GM19438 (cell line): Measurements from ENCODE around the gene EFCAB12.
"Not testable (repeated sequence)": the region's sequence is repeated elsewhere in the genome, so short reads cannot be mapped to it uniquely, and the experiment has no call there.

Source experiments
- ATAC-seq: cut with Tn5 transposase; IDR thresholded peaks from one replicate; pipeline ENCODE4 v1.9.1; 2021; ENCODE audit warnings: low read depth; ENCODE audit not compliant: unreplicated experiment

Gene EFCAB12

DNA sequence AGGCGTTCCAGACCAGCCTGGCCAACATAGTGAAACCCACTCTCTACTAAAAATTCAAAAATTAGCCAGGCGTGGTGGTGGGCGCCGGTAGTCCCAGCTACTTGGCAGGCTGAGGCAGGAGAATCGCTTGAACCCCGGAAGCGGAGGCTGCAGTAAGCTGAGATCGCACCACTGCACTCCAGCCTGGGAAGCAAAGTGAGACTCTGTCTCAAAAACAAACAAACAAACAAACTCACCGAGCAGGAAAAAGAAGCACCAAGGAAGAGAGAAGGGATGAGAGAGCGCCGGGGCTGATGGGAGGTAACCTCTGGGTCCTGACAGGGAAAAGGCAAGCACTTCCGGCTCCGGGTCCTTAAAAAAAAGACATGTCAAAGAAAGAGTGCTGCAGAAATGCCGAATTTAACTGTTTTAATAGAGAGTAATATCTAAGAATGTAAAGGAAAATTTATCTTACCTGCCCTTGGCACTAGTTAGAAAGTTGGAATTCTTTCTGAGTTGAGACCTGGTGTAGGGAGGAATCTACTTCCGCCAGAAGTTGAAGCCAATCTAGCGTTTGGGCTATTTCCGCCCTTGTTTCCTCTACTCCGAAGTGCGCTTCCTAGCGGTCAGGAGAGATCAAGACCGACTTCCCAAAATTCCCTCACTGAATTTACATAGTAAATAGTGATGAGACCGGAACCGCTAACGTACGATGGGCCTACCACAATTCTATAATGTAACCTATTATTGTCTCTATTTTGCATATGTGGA is 29.1 kb downstream of the EFCAB12 start:
- ATAC-seq: peak; percentile 69

DNA sequence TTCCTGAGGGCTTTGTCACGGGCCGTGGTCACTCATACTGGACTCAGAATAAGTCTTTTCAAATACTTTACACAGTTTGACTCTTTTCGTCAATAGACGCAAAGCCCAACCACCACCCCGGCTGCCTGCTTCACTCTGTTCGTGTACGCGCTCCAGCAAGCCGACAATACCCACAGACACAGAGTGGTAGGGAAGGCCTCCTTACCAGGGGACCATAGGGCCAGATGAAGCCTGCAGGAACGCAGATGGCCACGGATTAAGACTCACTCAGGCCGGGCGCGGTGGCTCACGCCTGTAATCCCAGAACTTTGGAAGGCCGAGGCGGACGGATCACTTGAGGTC is 29.7 kb downstream of the EFCAB12 start:
- ATAC-seq: peak; percentile 16

DNA sequence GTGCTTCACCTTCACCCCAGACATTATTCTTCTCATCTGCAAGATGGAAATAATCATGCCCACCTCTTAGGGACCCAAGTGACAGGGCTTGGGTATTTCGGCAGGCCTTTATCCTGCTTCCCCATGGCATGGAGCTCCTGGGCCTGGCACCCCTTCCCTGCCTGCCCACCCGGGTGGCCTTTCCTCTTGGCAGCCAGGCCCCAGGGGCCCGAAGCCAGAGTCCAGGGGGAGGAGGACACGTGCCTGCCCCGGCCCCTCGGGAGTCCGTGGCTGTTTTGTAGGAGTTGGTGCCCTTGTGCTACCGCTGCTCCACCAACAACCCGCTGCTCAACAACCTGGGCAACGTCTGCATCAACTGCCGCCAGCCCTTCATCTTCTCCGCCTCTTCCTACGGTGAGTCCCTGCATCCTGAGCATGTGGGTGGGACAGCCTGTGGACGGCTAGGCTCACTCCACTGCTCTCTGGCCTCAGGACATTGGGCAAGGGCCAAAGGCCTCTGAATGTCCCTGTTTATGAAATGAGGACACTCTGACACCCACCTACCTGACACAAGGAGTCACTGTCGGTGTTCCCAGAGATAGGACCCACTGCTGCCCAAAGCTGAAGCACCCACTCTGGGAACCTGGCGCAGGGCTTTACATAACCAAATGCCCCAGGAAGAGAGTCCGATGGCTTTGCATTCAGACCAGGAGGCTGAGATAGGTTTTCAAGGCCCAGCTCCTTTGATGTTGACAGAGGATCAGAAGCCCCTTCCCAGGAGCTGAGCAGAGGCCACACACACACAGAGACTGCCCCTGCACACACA is 34.5 kb downstream of the EFCAB12 start:
- not testable (repeated sequence) for ATAC-seq

DNA sequence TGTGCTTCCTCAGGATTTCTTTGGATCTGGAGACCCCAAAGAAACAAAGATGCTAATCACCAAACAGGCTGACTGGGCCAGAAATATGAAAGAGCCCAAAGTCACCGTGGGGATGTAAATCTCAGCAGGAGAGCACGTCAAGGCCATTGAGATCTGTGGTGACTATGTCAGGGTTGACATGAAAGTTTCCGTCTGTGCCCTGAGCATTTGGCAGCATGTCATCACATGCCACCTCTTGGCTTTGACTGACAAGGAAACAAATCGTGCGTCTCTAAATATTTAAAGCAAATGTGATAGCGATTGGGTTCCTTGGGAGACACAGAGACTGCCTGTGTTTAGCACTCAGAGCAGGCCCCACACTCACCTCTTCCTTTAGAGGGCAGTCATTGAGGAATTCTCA is 35.2 kb downstream of the EFCAB12 start:
- no peak for ATAC-seq

DNA sequence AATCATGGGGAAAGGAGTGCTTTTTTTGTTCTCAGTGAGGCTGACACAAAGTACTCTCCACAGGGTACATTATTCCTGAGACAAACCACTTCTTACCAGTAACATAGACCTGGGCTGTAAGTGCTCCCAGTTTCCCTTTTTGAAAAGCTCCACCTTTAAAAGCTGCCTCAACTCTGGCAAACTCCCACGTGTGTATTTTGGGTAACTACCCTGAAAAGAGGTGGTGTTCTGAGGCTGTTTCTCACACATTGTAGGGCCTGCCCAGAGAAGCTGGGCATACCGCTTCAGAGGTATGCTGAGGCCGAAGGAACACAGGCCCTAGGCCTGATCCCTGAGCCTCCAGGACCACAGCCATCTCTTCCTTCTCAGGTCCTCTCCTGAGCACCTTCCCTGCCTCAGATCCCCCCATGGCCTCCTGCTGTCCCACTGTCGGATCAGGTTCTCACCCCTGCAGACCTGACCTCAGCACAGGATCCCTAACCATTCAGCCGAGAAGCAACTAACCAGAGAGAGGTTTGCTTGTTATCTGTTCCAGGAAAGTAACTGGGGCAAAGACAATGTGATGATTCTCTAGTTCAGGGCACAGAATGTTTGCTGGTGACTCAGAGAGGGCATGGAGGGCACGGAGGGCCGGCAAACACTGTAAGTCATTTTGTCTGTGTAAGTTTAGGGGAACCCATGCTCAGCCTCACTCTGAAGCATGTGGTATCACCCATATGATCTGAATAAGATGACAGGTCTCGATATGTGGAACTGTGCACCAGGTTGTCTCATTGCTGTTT is 36.1 kb downstream of the EFCAB12 start:
- ATAC-seq: not testable (repeated sequence)

DNA sequence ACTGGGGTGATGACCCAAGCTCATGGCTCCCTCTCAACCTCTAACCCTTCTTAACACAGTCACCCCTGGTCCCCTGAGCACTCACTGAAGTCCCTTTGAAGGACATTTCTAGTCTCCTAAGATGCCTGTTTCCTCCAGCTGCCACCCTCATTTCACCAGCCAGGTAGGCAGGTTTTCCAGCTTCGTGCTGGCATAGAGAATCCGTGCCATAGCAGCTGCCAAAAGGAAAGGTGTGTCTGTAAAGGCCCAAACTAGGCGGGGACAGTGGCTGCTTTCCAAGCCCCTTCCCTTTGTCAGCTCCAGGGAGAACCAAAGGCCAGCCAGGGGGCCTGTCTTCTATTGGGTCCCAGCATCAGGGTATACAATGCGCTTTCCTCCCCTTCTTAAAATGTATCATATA is 36.9 kb downstream of the EFCAB12 start:
- ATAC-seq: not testable (repeated sequence)

DNA sequence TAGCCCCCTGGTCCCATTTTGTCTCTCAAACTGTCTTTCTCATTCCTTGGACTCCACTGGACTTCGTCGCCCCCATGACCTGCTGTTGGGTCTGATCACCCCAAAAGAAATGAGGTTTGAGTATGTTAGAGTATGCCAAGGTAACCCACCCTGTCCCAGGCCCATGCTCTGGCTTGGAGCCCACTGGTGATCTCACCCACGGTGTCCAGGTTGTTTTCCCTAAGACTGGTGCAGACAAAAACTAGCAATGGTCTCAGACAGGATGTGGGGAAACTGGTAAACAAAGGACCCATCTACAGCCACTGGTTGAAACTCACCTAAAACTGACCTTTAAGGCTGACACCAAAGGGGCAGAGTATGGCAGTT is 38.9 kb downstream of the EFCAB12 start:
- no peak for ATAC-seq

DNA sequence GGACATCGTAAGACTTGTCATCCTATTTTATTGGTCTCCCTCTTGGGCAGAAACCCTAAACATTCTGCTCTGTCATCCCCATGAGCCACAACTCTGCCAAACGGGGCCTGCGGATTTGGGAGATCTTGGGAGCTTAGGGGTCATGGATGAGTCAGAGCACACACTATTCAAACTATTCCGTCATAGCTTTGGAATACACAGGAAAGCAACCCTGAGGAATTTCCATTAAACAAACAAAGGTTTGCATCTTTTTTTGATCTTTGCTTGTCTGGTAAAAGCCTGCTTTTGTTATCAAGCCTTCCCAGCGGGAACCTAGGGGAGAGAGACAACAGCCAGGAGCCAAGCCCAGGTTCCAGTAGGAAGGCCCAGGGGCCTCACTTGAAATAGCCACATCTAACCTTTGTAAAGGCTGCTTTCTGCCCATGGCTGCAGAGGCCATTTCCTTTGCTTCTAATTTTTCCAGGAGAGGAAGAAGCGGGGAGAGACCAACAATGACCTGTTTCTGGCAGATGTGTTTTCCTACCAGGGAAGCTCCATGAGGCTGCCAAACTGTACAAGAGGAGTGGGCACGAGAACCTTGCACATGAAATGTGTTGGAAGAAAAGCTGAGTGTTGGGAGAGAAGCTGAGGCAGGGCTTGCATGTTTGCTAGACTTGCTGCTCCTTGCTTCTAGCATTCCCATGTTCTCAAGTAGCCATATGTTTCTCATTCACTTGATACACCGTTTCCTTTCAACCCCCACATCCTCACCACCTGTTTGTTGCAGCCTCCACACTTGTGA is 39.5 kb downstream of the EFCAB12 start:
- not testable (repeated sequence) for ATAC-seq

DNA sequence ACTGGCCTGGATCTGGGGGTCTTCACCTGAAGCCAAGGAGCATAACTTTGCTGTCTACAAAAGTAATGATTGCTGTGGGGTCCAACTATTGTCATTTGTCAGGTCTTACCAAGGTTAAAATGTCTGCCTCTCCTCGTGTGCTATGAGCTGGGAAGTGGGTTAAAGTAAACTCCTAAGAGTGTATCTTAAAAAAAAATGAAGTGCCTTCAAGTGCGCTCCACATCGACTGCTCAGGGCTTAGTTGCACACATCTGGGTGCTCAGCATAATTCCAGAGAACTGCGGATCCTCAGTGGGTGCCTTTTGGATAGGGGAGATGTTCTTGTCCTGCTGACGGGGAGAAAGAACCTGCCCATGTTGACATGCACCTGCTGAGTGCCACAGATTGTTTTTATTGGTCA is 40.9 kb downstream of the EFCAB12 start:
- ATAC-seq: no peak

DNA sequence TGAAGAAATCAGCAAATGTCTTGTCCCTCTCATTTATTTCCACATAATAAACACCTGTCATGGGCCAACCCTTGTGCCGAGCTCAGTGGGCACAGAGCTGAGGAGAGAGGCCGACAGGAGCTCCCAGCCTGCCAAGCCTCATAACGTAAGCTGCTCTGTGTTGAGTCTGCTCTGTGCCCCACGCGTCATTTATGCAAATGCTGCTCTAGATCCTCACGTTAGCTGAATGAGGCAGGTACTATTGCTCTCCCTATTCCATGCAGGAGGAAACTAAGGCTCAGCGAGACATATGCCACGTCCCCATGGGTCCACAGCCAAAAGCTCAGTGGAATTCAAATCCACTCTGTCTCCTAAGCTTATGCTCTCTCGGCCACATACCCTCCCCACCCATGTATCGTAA is 41.5 kb downstream of the EFCAB12 start:
- no peak for ATAC-seq

DNA sequence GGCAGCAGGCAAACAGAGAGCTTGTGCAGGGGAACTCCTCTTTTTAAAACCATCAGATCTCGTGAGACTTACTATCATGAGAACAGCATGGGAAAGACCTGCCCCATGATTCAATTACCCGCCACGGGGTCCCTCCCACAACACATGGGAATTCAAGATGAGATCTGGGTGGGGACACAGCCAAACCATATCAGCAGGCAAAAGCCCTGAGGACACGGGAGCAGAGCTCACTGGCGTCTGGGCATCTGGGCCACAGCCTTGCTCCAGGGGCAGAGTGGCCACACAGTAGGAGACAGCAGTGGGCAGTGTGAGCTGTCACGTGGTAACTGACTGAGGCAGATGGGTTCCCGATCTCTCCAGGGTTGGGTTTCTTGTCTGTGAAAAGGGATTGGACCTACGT is 42.9 kb downstream of the EFCAB12 start:
- not testable (repeated sequence) for ATAC-seq

DNA sequence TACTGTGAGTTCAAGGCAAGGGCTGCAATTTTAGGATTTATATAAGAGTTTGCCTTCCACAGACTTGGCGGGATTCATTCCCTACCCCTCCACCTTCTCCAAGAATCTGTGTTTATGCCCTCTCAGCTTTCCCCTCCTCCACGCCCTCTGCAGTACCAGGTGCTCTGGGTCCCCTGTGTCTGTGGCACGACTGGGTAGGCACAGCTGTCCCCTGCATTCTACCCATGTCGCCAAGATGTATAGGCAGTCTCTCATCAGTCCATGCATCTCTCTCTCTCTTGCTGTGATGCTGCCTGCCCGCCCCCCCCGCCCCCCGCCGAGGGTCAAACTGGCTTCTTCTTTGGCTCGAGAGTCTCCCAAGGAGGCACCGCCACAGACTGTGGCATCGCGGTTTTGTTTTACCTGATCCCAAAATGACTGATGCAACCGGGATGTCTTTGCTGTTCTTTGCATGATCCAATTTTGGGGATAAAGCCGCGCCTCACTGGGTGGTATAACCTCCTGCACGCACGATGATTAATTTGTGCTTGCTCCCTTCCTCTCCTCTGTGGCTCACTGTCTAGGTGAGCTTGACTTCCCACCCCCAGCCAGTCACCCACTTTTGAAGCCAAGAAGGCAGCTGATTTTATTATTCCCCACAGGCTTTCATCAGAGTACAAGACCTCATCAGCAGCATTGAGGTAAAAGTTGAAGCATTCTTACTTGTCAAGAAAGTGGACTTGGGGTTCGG is 43.7 kb downstream of the EFCAB12 start:
- ATAC-seq: no peak

DNA sequence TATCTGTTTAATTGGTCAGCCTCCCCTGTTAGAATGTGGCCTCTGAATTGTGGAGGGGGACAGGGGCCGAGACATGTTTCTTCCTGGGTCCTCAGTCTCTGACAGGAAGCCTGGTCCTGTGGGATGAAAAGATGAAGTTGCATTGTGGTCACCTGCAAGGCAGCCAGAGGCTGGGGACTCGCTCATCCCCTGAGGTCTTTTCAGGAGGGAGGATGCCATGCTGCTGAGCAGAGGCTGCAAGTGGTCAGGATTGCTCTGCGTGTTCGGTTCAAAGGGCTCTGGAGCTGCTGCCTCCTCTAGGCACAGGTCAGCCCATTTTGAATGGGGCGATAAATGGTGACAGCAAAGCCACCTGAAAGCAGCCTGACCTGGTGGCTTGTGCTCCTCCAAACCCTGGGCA is 44.3 kb downstream of the EFCAB12 start:
- ATAC-seq: not testable (repeated sequence)

DNA sequence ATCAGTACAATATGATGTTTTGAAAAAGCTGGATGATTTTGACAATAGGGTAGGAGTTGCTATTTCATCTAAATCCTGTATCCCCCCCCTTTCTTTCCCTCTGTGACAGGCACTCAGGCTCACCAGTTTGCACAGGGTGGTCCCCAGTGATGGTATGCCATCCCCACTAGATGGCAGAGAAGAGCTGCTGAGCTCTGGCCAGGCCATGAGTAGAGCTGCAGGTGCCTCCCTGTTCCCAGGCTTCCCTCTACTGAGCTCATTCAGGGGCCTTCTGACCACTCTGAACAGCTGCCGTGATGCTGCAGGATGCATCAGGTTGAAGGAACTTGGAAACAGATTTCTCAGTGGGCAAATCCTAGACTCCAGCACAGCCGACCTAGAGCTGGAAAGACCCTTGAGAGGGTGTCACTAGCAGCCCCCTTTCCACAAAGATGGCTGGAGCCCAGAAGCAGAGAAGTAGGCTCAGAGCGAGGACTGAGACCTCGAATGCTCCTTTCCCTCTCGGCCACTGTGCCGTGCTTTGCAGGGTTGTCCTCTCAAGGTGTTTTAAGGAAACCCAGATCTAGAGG is 45.1 kb downstream of the EFCAB12 start:
- ATAC-seq: peak; percentile 86

DNA sequence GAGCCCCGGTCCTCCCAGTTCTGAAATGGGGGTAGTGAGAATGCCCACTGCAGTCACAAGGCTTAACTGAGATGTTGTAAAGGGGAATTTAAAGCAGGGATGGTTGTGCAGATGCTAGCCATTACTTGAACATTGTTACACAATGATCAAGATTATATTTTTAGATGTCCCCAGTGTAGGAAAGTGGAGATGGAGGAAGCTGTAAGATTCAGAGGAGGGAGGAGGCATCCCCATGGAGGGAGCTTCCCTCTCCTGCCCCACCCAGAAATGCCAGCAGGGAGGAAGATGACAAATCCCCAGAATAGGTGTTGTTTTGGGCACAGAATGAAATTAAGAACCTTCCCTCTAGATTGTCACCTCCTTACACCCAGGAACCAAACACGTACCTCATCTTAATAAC is 46.1 kb downstream of the EFCAB12 start:
- no peak for ATAC-seq

DNA sequence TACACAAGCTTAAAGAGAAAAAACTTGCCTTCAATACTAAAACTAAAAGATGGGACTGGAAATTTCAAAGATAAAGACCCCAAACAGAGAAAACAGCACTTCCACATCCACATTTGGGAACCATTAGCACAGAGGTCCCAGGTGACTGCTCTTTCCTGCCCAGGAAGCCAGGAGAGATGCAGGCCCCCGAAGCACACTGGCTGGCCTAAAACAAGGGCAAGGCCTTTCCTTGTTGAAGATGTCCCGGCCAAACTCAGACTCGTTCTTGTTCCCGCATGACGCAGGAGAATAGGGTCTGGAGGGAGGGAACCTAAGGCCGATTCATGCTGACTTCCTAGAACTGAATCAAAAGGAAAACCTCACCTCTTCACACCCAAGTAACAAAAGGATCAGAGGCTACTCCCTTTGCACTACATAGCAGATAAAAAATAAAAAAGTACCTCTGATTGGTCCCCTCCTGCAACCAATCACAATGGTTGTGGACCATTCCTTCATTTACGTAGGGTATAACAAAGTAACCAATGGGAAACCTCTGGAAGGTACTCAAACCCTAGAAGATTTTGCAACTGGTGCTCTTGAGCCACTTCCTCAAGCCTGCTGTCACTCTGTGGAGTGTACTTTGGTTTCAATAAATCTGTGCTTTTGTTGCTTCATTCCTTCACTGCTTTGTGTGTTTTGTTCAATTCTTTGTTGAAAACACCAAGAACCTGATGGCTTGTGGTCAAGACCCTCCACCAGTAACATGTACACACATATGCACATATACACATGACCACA is 48.7 kb downstream of the EFCAB12 start:
- no peak for ATAC-seq

DNA sequence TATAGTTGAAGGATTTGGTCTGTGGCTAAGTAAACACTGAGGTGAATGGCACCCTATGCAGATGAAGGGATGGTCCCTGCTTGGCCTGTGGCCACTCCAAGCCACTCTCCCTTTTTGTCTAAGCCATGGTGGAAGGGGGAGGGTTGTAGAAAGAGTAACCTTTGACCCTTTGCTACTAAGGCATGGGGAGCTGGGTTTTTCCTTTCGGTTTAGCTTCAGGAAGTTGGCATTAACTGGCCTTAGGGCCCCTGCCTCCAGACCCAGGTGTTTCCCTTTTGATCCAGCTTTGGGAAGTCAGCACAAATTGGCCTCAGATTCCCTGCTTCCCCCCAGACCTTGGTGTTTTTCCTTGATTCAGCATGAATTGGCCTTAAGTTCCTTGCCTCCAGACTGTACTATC is 49.5 kb downstream of the EFCAB12 start:
- no peak for ATAC-seq

DNA sequence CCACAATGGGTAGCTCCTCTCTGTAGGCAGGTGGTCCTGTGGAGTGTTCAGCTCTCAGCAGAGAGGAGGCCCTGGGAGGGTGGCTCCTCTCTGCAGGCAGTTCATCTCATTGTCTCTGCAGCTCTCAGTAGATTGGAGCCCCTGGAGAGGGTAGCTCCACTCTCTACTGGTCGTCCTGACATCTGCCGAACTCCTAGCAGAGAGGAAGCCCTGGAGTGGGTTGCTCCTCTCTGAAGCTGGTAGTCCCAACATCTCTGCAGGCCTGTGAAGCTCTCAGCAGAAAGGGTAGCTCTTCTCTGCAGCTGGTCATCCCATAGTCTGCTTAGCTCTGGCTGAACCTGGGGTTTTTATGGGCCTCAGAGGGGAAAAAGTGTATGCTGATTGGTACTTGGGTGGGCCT is 50.8 kb downstream of the EFCAB12 start:
- ATAC-seq: no peak

DNA sequence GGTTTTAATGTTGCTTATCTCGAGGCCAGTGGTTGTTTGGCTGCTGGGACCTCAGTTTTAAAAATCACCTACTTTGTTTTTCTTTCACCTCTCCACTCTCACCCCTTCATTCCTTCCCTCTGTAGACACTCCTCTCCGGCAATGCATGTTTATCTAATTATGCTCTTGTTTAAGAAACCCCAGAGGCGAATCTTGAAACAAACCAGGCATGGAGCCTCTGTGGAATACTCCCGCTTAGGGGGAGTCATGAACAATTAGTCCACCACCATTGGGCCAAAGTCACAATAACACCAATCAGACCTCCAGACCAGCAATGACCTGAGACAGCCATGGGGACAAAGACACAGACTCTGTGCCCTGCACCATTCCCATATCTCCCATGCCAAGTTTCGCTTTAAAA is 53.3 kb downstream of the EFCAB12 start:
- ATAC-seq: no peak
